Measurements from ENCODE around the gene MYH11.
A peak's percentile ranks its signal among the peaks of the same experiment; 100 is the strongest.
"Not testable (repeated sequence)": the region's sequence is repeated elsewhere in the genome, so short reads cannot be mapped to it uniquely, and the experiment has no call there.

The MYH11 gene

DNA sequence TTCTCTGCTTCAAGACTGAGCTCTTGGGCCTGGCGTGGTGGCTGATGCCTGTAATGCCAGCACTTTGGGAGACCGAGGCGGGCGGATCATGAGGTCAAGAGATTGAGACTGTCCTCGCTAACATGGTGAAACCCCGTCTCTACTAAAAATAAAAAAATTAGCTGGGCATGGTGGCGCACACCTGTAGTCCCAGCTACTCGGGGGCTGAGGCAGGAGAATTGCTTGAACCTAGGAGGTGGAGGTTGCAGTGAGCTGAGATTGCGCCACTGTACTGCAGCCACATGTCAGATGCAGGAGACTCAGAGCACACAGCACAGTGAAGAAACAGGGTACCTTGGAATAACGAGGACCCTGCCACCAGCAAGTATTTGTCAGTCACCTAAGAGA lies 184.7 kb downstream of the MYH11 start:
- DNase-seq (ENCODE audit: low read depth), result not testable (repeated sequence)

- no peak for DNase-seq (ENCODE audit: low read depth)
Observed at GRCh38 chr16:15671530-15672117, 185.2 kb downstream of the MYH11 start.

GRCh38 chr16:15667091-15667742 lies 189.6 kb downstream of the MYH11 start:
- DNase-seq (ENCODE audit: low read depth), result no peak

GRCh38 chr16:15665107-15665506 lies 191.7 kb downstream of the MYH11 start:
- DNase-seq (ENCODE audit: low read depth), result no peak

DNA sequence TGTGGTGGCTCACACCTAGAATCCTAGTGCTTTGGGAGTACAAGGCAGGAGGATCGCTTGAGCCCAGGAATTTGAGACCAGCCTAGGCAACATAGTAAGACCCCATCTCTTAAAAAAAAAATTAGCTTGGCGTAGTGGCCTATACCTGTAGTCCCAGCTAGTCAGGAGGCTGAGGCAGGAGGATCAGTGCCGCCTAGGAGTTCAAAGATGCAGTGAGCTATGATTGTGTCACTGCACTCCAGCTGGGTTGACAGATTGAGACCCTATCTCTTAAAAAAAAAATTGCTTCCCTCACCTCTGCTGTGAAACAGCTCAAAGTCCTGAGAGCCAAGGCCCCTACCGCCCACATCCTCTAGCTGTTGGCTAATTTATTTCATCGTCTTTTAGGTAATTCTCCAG lies 196.6 kb downstream of the MYH11 start:
- DNase-seq (ENCODE audit: low read depth), result no peak

DNA sequence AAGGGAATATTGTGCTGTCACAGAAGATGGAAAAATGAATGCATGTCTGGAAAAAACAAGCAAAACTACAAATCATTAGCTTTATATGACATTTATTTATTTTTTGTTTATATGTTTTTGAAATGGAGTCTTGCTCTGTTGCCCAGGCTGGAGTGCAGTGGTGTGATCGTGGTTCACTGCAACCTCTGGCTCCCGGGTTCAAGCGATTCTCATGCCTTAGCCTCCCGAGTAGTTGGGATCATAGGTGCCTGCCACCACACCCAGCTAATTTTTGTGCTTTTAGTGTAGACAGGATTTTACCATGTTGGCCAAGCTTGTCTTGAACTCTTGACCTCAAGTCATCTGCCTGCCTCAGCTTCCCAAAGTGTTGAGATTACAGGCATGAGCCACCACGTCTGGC lies 198.3 kb downstream of the MYH11 start:
- no peak for DNase-seq (ENCODE audit: low read depth)

DNA sequence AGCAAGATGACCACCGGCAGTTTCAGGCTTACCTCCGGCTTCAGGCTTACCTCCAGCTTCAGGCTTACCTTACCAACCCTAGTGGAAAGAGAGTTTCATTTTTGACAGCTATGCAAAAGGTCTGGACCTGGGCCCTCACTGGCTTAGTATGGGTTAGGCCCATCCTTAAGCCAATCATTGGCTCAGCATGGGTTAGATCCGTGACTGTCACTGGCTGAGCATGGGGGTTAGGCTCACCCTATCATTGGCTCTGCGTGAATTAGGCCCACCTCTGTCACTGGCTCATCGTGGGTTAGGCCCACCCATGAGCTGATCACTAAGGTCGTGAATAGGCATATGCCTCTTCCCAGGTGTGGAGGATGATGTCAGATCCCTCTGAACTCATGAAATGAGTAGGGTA lies 198.7 kb downstream of the MYH11 start:
- DNase-seq (ENCODE audit: low read depth), result no peak

DNA sequence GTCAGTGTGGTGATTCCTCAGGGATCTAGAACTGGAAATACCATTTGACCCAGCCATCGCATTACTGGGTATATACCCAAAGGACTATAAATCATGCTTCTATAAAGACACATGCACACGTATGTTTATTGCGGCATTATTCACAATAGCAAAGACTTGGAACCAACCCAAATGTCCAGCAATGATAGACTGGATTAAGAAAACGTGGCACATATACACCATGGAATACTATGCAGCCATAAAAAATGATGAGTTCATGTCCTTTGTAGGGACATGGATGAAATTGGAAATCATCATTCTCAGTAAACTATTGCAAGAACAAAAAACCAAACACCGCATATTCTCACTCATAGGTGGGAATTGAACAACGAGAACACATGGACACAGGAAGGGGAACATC lies 201.3 kb downstream of the MYH11 start:
- DNase-seq (ENCODE audit: low read depth), result not testable (repeated sequence)

GRCh38 chr16:15654591-15654990 lies 202.2 kb downstream of the MYH11 start:
- DNase-seq (ENCODE audit: low read depth), result no peak

GRCh38 chr16:15653227-15653626 lies 203.6 kb downstream of the MYH11 start:
- DNase-seq (ENCODE audit: low read depth), result peak; percentile 71

Measured in fibroblast of the conjunctiva (primary cell).